Gastrocnemius medialis (tissue), 4 donors: ENCODE results near the gene PRH1.

Experiments used
- CTCF ChIP-seq, 5 experiments: fragments of 450-650 bp in 3 of 5; fragments of 200-600 bp in 2 of 5; sonication (generic) in 2 of 5; IDR thresholded peaks in 4 of 5; conservative IDR thresholded peaks in 1 of 5; 1 replicate in 4 of 5; 2 replicates in 1 of 5; pipeline ENCODE4 v1.5.1; 2016 to 2019; ENCODE audit warnings: antibody characterized with exemption in 5 of 5, mild to moderate bottlenecking in 3 of 5, moderate library complexity in 3 of 5
- POLR2A ChIP-seq, 2 donors: fragments of 450-650 bp; IDR thresholded peaks; one replicate each; pipeline ENCODE4 v1.6.1; 2017; ENCODE audit warnings: antibody characterized with exemption in 2 of 2, mild to moderate bottlenecking in 2 of 2, moderate library complexity in 2 of 2

GRCh38 chr12:10900972-10901371 is 16.9 kb upstream of the PRH1 start:
- no peak for TF ChIP-seq CTCF (IDR thresholded peaks at IDR 0.05 in 4 of 5, conservative IDR thresholded peaks at IDR 0.05 in 1 of 5)
- no peak for TF ChIP-seq POLR2A (IDR thresholded peaks at IDR 0.05)
